A549 (cell line): ENCODE data around the gene IDH2.

Experiments
- JUNB ChIP-seq: fragments of >200 bp; sonication (Bioruptor Twin); formaldehyde crosslinking; IDR thresholded peaks from 2 replicates; pipeline ENCODE4 v1.6.1; 2016
- MAFK ChIP-seq: fragments of 450-650 bp; IDR thresholded peaks from 2 replicates; pipeline ENCODE4 v1.6.1; 2014; ENCODE audit not compliant: partially characterized antibody
- MAZ ChIP-seq: fragments of 150-350 bp; IDR thresholded peaks from 2 replicates; pipeline ENCODE4 v1.6.1; 2014; ENCODE audit warnings: antibody characterized with exemption, low read depth, low read length, borderline replicate concordance
- TF ChIP-seq, protein P1 (sequence below): fragments of >200 bp; sonication (Bioruptor Twin); formaldehyde crosslinking; IDR thresholded peaks from 3 replicates; pipeline ENCODE4 v1.5.1; 2016
- TF ChIP-seq, protein P2 (sequence below): fragments of 200-600 bp; sonication (generic); IDR thresholded peaks from 2 replicates; pipeline ENCODE4 v1.6.1; 2016; ENCODE audit warnings: antibody characterized with exemption, mild to moderate bottlenecking, moderate library complexity

DNA sequence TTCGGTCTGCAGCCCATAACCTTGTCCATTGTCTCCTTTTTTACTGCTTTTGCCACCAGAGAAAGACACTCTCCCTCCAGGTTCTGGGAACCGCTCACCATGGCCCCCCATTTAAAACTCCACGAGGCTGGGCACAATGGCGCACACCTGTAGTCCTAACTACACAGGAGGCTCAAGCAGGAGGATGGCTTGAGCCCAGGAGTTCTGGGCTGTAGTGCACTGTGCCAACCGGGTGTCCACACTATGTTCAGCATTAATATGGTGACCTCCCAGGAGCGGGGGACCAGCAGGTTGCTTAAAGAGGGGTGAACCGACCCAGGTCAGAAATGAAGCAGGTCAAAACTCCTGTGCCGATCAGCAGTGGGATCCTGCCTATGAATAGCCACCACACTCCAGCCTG, 28.0 kb upstream of the IDH2 start:
- TF ChIP-seq MAFK (no peak), MAZ (no peak), JUNB (no peak)
- TF ChIP-seq, protein P1, sequence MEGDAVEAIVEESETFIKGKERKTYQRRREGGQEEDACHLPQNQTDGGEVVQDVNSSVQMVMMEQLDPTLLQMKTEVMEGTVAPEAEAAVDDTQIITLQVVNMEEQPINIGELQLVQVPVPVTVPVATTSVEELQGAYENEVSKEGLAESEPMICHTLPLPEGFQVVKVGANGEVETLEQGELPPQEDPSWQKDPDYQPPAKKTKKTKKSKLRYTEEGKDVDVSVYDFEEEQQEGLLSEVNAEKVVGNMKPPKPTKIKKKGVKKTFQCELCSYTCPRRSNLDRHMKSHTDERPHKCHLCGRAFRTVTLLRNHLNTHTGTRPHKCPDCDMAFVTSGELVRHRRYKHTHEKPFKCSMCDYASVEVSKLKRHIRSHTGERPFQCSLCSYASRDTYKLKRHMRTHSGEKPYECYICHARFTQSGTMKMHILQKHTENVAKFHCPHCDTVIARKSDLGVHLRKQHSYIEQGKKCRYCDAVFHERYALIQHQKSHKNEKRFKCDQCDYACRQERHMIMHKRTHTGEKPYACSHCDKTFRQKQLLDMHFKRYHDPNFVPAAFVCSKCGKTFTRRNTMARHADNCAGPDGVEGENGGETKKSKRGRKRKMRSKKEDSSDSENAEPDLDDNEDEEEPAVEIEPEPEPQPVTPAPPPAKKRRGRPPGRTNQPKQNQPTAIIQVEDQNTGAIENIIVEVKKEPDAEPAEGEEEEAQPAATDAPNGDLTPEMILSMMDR, result no peak
- TF ChIP-seq, protein P2, sequence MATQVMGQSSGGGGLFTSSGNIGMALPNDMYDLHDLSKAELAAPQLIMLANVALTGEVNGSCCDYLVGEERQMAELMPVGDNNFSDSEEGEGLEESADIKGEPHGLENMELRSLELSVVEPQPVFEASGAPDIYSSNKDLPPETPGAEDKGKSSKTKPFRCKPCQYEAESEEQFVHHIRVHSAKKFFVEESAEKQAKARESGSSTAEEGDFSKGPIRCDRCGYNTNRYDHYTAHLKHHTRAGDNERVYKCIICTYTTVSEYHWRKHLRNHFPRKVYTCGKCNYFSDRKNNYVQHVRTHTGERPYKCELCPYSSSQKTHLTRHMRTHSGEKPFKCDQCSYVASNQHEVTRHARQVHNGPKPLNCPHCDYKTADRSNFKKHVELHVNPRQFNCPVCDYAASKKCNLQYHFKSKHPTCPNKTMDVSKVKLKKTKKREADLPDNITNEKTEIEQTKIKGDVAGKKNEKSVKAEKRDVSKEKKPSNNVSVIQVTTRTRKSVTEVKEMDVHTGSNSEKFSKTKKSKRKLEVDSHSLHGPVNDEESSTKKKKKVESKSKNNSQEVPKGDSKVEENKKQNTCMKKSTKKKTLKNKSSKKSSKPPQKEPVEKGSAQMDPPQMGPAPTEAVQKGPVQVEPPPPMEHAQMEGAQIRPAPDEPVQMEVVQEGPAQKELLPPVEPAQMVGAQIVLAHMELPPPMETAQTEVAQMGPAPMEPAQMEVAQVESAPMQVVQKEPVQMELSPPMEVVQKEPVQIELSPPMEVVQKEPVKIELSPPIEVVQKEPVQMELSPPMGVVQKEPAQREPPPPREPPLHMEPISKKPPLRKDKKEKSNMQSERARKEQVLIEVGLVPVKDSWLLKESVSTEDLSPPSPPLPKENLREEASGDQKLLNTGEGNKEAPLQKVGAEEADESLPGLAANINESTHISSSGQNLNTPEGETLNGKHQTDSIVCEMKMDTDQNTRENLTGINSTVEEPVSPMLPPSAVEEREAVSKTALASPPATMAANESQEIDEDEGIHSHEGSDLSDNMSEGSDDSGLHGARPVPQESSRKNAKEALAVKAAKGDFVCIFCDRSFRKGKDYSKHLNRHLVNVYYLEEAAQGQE, result no peak
